Measurements from ENCODE around the gene B3GAT2. TPM values are rescaled to one million over a fixed set of nuclear protein-coding genes. Genes with fewer than 3 reads are reported as not detected.

Gene B3GAT2
- total RNA-seq, 1 donor from 2014 or later, result not detected

GRCh38 chr6:70811788-70812187, 145.1 kb downstream of the B3GAT2 start:
- H3K27ac ChIP-seq (replicated peaks), result no peak overlapping the region
- H3K27me3 ChIP-seq (ENCODE audit: low read depth), result no peaks in the 10 kb centered on the region
- no peak for DNase-seq
- intact Hi-C loops (cut with micrococcal nuclease), result no loop called here
- H3K9me3 ChIP-seq (replicated peaks), result no peaks in the 10 kb centered on the region
- H3K4me1 ChIP-seq, result peaks cover 17% of the 10 kb centered on the region
- H3K36me3 ChIP-seq, result peaks cover 6% of the 10 kb centered on the region
- H3K4me3 ChIP-seq, result no peak overlapping the region
- TF ChIP-seq CTCF (IDR thresholded peaks at IDR 0.05; ENCODE audit: borderline replicate concordance), result no peak
